Measurements from ENCODE around the gene LPP.

LPP gene

GRCh38 chr3:188448813-188449212 lies 294.9 kb downstream of the LPP start:
- FAIRE-seq: no peak

GRCh38 chr3:188449421-188449820 lies 295.5 kb downstream of the LPP start:
- no peak for FAIRE-seq

GRCh38 chr3:188452158-188452772 lies 298.3 kb downstream of the LPP start:
- no peak for FAIRE-seq

- no peak for FAIRE-seq
Measured at GRCh38 chr3:188453431-188454384, 299.8 kb downstream of the LPP start.

GRCh38 chr3:188455748-188456147 lies 301.8 kb downstream of the LPP start:
- FAIRE-seq: no peak

- no peak for FAIRE-seq
Measured at GRCh38 chr3:188458756-188459155, 304.8 kb downstream of the LPP start.

GRCh38 chr3:188465311-188465710 lies 311.4 kb downstream of the LPP start:
- FAIRE-seq: no peak

GRCh38 chr3:188468196-188468595 lies 314.2 kb downstream of the LPP start:
- FAIRE-seq: no peak

GRCh38 chr3:188468662-188469061 lies 314.7 kb downstream of the LPP start:
- no peak for FAIRE-seq

- no peak for FAIRE-seq
Measured at GRCh38 chr3:188469228-188469885, 315.4 kb downstream of the LPP start.

- FAIRE-seq: no peak
Measured at GRCh38 chr3:188470508-188471130, 316.7 kb downstream of the LPP start.

GRCh38 chr3:188471723-188472122 lies 317.8 kb downstream of the LPP start:
- FAIRE-seq: no peak

- no peak for FAIRE-seq
Measured at GRCh38 chr3:188472336-188472735, 318.4 kb downstream of the LPP start.

GRCh38 chr3:188473045-188473444 lies 319.1 kb downstream of the LPP start:
- no peak for FAIRE-seq

GRCh38 chr3:188473591-188474288 lies 319.8 kb downstream of the LPP start:
- FAIRE-seq: no peak

- FAIRE-seq: no peak
Measured at GRCh38 chr3:188476935-188477334, 323.0 kb downstream of the LPP start.

GRCh38 chr3:188480011-188480410 lies 326.1 kb downstream of the LPP start:
- FAIRE-seq: no peak

GRCh38 chr3:188482929-188483328 lies 329.0 kb downstream of the LPP start:
- no peak for FAIRE-seq

- FAIRE-seq: no peak
Measured at GRCh38 chr3:188486126-188486525, 332.2 kb downstream of the LPP start.

- FAIRE-seq: no peak
Measured at GRCh38 chr3:188486952-188487351, 333.0 kb downstream of the LPP start.

- FAIRE-seq: no peak
Measured at GRCh38 chr3:188487652-188488051, 333.7 kb downstream of the LPP start.

GRCh38 chr3:188488801-188489200 lies 334.8 kb downstream of the LPP start:
- FAIRE-seq: no peak

Measured in A204.1 (cell line).